Measurements from ENCODE around the gene ACVR2B. TPM values are rescaled to one million over a fixed set of nuclear protein-coding genes. Genes with fewer than 3 reads are reported as not detected.

The ACVR2B gene
- total and polyA plus RNA-seq, 10 of the 15 experiments (the other 5 are each of a cell fraction or from before 2014, with no cell fraction given), result 0.27 to 2.9 (median 1.0) TPM

DNA sequence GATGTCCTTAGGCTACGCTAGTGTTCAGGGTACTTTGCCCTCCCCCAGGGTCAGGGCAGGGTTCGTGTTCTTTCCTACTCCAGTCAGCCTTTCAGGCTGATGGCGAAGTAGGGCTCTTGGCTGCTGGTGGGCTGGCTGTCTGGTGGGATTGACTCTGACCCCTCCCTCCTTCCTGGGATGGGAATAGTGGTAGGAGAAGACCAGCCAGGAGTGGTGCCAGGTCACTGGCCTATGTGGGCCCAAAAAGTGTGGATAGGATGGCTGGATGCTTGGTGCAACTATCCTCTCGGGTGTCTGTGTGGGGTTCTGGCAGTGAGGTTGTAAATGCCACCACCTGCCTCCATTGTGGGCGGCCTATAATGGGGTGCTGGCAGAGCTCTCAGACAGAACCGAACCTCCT is 22.0 kb downstream of the ACVR2B start:
- ATAC-seq, result no peak
- no peaks in the 10 kb centered on the region for H3K4me1 ChIP-seq (ENCODE audit: control insufficient read depth, insufficient read depth, low read length)
- ChIA-PET SMC1A (ENCODE audit: uncharacterized antibody, unreplicated experiment) (no interaction called here), RAD21 (ENCODE audit: unreplicated experiment) (no interaction called here), CTCF (interaction anchor here (0.5 kb wide), 1 partner anchor 70 kb away, joined by 3 read pairs; no protein-coding TSS in a partner anchor), POLR2A (no interaction called here)
- intact Hi-C loops (cut with micrococcal nuclease; ENCODE audit: unreplicated experiment), result no loop called here
- DNase-seq (ENCODE audit: low read depth, low spot score), result no peak
- H3K4me2 ChIP-seq (ENCODE audit: control insufficient read depth, insufficient read depth), result no peak overlapping the region
- H3K9ac ChIP-seq (ENCODE audit: control insufficient read depth, insufficient read depth, low read length), result no peak overlapping the region
- in situ Hi-C loops (cut with MboI), result no loop called here
- H3K4me3 ChIP-seq, result no peak overlapping the region
- WGBS (ENCODE audit: insufficient coverage, insufficient replicate concordance, low lambda C conversion rate, missing lambda C conversion rate), result 60% methylated on average over 6 of the region's 6 CpGs
- no peak overlapping the region for H3K27ac ChIP-seq (ENCODE audit: control insufficient read depth, insufficient read depth)
- no peaks in the 10 kb centered on the region for H3K9me3 ChIP-seq (replicated peaks; ENCODE audit: control insufficient read depth, insufficient read depth, low read length)
- H4K20me1 ChIP-seq (ENCODE audit: control insufficient read depth, insufficient read depth), result no peaks in the 10 kb centered on the region
- no peaks in the 10 kb centered on the region for H3K79me2 ChIP-seq (ENCODE audit: control insufficient read depth, insufficient read depth, low read length)
- FAIRE-seq, result no peak
- H2AFZ ChIP-seq (ENCODE audit: control insufficient read depth, low read depth, low read length), result no peak overlapping the region
- H3K27me3 ChIP-seq (replicated peaks in 1 of 2; ENCODE audit: control insufficient read depth in 2 of 2, insufficient read depth in 2 of 2, low read length in 1 of 2), result no peaks in the 10 kb centered on the region
- H3K36me3 ChIP-seq (ENCODE audit: control insufficient read depth in 2 of 2, insufficient read depth in 2 of 2, low read length in 1 of 2), result peaks cover 0 to 2% of the 10 kb centered on the region in 2 experiments; a peak in 2 of 4 replicates
- BruUV-seq (replicated peaks), result no TSS peak
- TF ChIP-seq POLR2A (IDR thresholded peaks at IDR 0.05; ENCODE audit: low read depth, low read length), result no peak
- no peak for TF ChIP-seq KDM1A (IDR thresholded peaks at IDR 0.05; ENCODE audit: borderline replicate concordance)
- TF ChIP-seq, protein P1, sequence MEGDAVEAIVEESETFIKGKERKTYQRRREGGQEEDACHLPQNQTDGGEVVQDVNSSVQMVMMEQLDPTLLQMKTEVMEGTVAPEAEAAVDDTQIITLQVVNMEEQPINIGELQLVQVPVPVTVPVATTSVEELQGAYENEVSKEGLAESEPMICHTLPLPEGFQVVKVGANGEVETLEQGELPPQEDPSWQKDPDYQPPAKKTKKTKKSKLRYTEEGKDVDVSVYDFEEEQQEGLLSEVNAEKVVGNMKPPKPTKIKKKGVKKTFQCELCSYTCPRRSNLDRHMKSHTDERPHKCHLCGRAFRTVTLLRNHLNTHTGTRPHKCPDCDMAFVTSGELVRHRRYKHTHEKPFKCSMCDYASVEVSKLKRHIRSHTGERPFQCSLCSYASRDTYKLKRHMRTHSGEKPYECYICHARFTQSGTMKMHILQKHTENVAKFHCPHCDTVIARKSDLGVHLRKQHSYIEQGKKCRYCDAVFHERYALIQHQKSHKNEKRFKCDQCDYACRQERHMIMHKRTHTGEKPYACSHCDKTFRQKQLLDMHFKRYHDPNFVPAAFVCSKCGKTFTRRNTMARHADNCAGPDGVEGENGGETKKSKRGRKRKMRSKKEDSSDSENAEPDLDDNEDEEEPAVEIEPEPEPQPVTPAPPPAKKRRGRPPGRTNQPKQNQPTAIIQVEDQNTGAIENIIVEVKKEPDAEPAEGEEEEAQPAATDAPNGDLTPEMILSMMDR (IDR thresholded peaks at IDR 0.05 in 2 of 3, conservative IDR thresholded peaks at IDR 0.05 in 1 of 3; ENCODE audit: control insufficient read depth in 2 of 3, extremely low read depth in 1 of 3, insufficient read depth in 1 of 3, low read depth in 3 of 3, low read length in 3 of 3), result no peak
- TF ChIP-seq, protein P2, sequence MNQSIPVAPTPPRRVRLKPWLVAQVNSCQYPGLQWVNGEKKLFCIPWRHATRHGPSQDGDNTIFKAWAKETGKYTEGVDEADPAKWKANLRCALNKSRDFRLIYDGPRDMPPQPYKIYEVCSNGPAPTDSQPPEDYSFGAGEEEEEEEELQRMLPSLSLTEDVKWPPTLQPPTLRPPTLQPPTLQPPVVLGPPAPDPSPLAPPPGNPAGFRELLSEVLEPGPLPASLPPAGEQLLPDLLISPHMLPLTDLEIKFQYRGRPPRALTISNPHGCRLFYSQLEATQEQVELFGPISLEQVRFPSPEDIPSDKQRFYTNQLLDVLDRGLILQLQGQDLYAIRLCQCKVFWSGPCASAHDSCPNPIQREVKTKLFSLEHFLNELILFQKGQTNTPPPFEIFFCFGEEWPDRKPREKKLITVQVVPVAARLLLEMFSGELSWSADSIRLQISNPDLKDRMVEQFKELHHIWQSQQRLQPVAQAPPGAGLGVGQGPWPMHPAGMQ (IDR thresholded peaks at IDR 0.05; ENCODE audit: borderline replicate concordance), result no peak
- TF ChIP-seq, protein P3, sequence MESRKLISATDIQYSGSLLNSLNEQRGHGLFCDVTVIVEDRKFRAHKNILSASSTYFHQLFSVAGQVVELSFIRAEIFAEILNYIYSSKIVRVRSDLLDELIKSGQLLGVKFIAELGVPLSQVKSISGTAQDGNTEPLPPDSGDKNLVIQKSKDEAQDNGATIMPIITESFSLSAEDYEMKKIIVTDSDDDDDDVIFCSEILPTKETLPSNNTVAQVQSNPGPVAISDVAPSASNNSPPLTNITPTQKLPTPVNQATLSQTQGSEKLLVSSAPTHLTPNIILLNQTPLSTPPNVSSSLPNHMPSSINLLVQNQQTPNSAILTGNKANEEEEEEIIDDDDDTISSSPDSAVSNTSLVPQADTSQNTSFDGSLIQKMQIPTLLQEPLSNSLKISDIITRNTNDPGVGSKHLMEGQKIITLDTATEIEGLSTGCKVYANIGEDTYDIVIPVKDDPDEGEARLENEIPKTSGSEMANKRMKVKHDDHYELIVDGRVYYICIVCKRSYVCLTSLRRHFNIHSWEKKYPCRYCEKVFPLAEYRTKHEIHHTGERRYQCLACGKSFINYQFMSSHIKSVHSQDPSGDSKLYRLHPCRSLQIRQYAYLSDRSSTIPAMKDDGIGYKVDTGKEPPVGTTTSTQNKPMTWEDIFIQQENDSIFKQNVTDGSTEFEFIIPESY (IDR thresholded peaks at IDR 0.05), result no peak
- TF ChIP-seq, protein P4, sequence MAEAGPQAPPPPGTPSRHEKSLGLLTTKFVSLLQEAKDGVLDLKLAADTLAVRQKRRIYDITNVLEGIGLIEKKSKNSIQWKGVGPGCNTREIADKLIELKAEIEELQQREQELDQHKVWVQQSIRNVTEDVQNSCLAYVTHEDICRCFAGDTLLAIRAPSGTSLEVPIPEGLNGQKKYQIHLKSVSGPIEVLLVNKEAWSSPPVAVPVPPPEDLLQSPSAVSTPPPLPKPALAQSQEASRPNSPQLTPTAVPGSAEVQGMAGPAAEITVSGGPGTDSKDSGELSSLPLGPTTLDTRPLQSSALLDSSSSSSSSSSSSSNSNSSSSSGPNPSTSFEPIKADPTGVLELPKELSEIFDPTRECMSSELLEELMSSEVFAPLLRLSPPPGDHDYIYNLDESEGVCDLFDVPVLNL (IDR thresholded peaks at IDR 0.05; ENCODE audit: low read depth, low read length), result no peak
- no peak for TF ChIP-seq KAT2A (conservative IDR thresholded peaks at IDR 0.05; ENCODE audit: control insufficient read depth, low read depth, low read length)
- TF ChIP-seq ZZZ3 (IDR thresholded peaks at IDR 0.05; ENCODE audit: control insufficient read depth, insufficient read length, low read depth), result no peak
- TF ChIP-seq FOS (IDR thresholded peaks at IDR 0.05; ENCODE audit: borderline replicate concordance, extremely low read depth, insufficient read length), result no peak
- TF ChIP-seq MTA3 (IDR thresholded peaks at IDR 0.05; ENCODE audit: borderline replicate concordance, low read length), result no peak
- no peak for TF ChIP-seq SUZ12 (IDR thresholded peaks at IDR 0.05; ENCODE audit: unreplicated experiment)
- no peak for TF ChIP-seq EP300 (IDR thresholded peaks at IDR 0.05; ENCODE audit: borderline replicate concordance in 1 of 2, control insufficient read depth in 1 of 2, low read depth in 2 of 2, low read length in 2 of 2)
- TF ChIP-seq NFXL1 (IDR thresholded peaks at IDR 0.05; ENCODE audit: borderline replicate concordance), result no peak
- TF ChIP-seq, protein P5, sequence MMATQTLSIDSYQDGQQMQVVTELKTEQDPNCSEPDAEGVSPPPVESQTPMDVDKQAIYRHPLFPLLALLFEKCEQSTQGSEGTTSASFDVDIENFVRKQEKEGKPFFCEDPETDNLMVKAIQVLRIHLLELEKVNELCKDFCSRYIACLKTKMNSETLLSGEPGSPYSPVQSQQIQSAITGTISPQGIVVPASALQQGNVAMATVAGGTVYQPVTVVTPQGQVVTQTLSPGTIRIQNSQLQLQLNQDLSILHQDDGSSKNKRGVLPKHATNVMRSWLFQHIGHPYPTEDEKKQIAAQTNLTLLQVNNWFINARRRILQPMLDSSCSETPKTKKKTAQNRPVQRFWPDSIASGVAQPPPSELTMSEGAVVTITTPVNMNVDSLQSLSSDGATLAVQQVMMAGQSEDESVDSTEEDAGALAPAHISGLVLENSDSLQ (IDR thresholded peaks at IDR 0.05), result no peak
- TF ChIP-seq STAT1 (conservative IDR thresholded peaks at IDR 0.05), result no peak
